CD14-positive monocyte (primary cell): ENCODE data around the gene NOP9. TPM values are rescaled to one million over a fixed set of nuclear protein-coding genes. Genes with fewer than 3 reads are reported as not detected.
A peak's percentile ranks its signal among the peaks of the same experiment; 100 is the strongest.

Experiments
- DNase-seq, 3 donors: peaks; one replicate each; pipeline ENCODE4 v3.0.0-alpha.2; 2011 to 2022
- H2AFZ ChIP-seq: 2 replicates; pipeline ENCODE4 v1.6.0; 2012; ENCODE audit warnings: mild to moderate bottlenecking, low read depth, low read length, inconsistent platforms; ENCODE audit not compliant: insufficient read depth, poor library complexity, severe bottlenecking
- H3K27ac ChIP-seq, 2 donors: 1 replicate in 1 of 2; 2 replicates in 1 of 2; pipeline ENCODE4 v1.5.1; 2012 to 2013; ENCODE audit warnings: low read length in 2 of 2, control low read depth in 1 of 2, inconsistent platforms in 1 of 2, low read depth in 1 of 2, mild to moderate bottlenecking in 1 of 2
- H3K27me3 ChIP-seq, 2 donors: one replicate each; pipeline versions ENCODE4 v1.6.0 to v1.6.1; 2011 to 2013; ENCODE audit warnings: low read length in 2 of 2; ENCODE audit not compliant: control insufficient read depth in 2 of 2, insufficient read depth in 2 of 2
- H3K36me3 ChIP-seq, 2 donors: replicated peaks in 1 of 2; 1 replicate in 1 of 2; 2 replicates in 1 of 2; pipeline versions ENCODE4 v1.5.1 to v1.6.1; 2012 to 2013; ENCODE audit warnings: low read length in 2 of 2, control low read depth in 1 of 2, inconsistent platforms in 1 of 2, mild to moderate bottlenecking in 1 of 2; ENCODE audit not compliant: insufficient read depth in 2 of 2, control insufficient read depth in 1 of 2
- H3K4me1 ChIP-seq, 2 donors: 1 replicate in 1 of 2; 2 replicates in 1 of 2; pipeline versions ENCODE4 v1.5.1 to v1.6.1; 2012 to 2013; ENCODE audit warnings: low read length in 2 of 2, control low read depth in 1 of 2, inconsistent platforms in 1 of 2, mild to moderate bottlenecking in 1 of 2, moderate library complexity in 1 of 2; ENCODE audit not compliant: insufficient read depth in 2 of 2, control insufficient read depth in 1 of 2
- H3K4me2 ChIP-seq: replicated peaks from 2 replicates; pipeline ENCODE3; 2012; ENCODE audit warnings: low read length, moderate library complexity, mild to moderate bottlenecking; ENCODE audit not compliant: poor library complexity, severe bottlenecking; ENCODE audit errors: extremely low read depth
- H3K4me3 ChIP-seq, 3 experiments: fragments of 200-600 bp in 1 of 3; sonication (generic) in 1 of 3; replicated peaks in 1 of 3; 1 replicate in 2 of 3; 2 replicates in 1 of 3; pipeline ENCODE4 v1.5.1; 2011 to 2013; ENCODE audit warnings: low read length in 3 of 3, mild to moderate bottlenecking in 3 of 3, control low read depth in 2 of 3, low read depth in 2 of 3, inconsistent platforms in 1 of 3, moderate library complexity in 1 of 3
- H3K79me2 ChIP-seq: 2 replicates; pipeline ENCODE4 v1.6.0; 2012; ENCODE audit warnings: mild to moderate bottlenecking, control low read depth, inconsistent platforms, low read length, moderate library complexity; ENCODE audit not compliant: insufficient read depth
- H3K9ac ChIP-seq: 2 replicates; pipeline ENCODE4 v1.6.0; 2017; ENCODE audit warnings: low read length, mild to moderate bottlenecking; ENCODE audit not compliant: insufficient read depth, poor library complexity, severe bottlenecking
- H3K9me3 ChIP-seq, 2 donors: replicated peaks in 1 of 2; 1 replicate in 1 of 2; 2 replicates in 1 of 2; pipeline versions ENCODE4 v1.5.1 to v1.6.1; 2012 to 2013; ENCODE audit warnings: low read length in 2 of 2, control low read depth in 1 of 2; ENCODE audit not compliant: control insufficient read depth in 1 of 2, insufficient read depth in 1 of 2
- H4K20me1 ChIP-seq: 2 replicates; pipeline ENCODE4 v1.6.0; 2012; ENCODE audit warnings: mild to moderate bottlenecking, low read length, control low read depth, moderate library complexity; ENCODE audit not compliant: insufficient read depth
- H3K27ac Mint-ChIP-seq, 7 donors: one replicate each; pipeline ENCODE4 v1.8.0; 2020; ENCODE audit warnings: mild to moderate bottlenecking in 7 of 7, mixed read lengths in 7 of 7, moderate library complexity in 6 of 7, inconsistent platforms in 2 of 7
- H3K27me3 Mint-ChIP-seq, 3 donors: one replicate each; pipeline ENCODE4 v1.8.0; 2021 to 2022; ENCODE audit warnings: low read depth in 3 of 3, mild to moderate bottlenecking in 3 of 3, mixed read lengths in 3 of 3, moderate library complexity in 3 of 3, inconsistent platforms in 1 of 3
- H3K36me3 Mint-ChIP-seq, 2 donors: one replicate each; pipeline ENCODE4 v1.8.0; 2020; ENCODE audit warnings: mixed read lengths in 2 of 2, inconsistent platforms in 1 of 2, mild to moderate bottlenecking in 1 of 2
- H3K4me1 Mint-ChIP-seq: one replicate; pipeline ENCODE4 v1.8.0; 2020; ENCODE audit warnings: mild to moderate bottlenecking, mixed read lengths
- H3K4me3 Mint-ChIP-seq, 2 donors: one replicate each; pipeline ENCODE4 v1.8.0; 2020; ENCODE audit warnings: mild to moderate bottlenecking in 2 of 2, mixed read lengths in 2 of 2, moderate library complexity in 1 of 2
- H3K9me3 Mint-ChIP-seq, 7 donors: one replicate each; pipeline ENCODE4 v1.8.0; 2020 to 2022; ENCODE audit warnings: mixed read lengths in 7 of 7, mild to moderate bottlenecking in 6 of 7, moderate library complexity in 6 of 7, inconsistent platforms in 2 of 7
- CTCF ChIP-seq: fragments of 200-600 bp; IDR thresholded peaks from one replicate; pipeline ENCODE4 v1.8.0; 2022; ENCODE audit warnings: antibody characterized with exemption, mild to moderate bottlenecking
- WGBS: methylation state at CpG from one replicate; pipeline ENCODE4 v1.1.5; 2013; ENCODE audit warnings: missing lambda C conversion rate; ENCODE audit not compliant: insufficient coverage; 5-methylcytosine and 5-hydroxymethylcytosine counted together
- intact Hi-C, 2 donors: fragments of 100-400 bp; cut with micrococcal nuclease; formaldehyde crosslinking; loops; one replicate each; pipeline versions ENCODE4 v1.15.0 to v1.15.1; 2023
- polyA plus RNA-seq, 3 donors: library from polyadenylated mRNA; depleted of rRNA in 1 of 3; unstranded in 2 of 3; stranded (reverse) in 1 of 3; fragments of 300-500 nt in 2 of 3; fragments of >200 nt in 1 of 3; fragmentation: Illumina TruSeq in 2 of 3; gene quantifications; 1 replicate in 2 of 3; 2 replicates in 1 of 3; pipeline ENCODE4 v1.2.3, GENCODE V29; 2012 to 2021

NOP9 gene
- polyA plus RNA-seq, 3 donors: 1.2 to 16.6 (median 1.3) TPM

- H3K4me1 Mint-ChIP-seq: no peaks in the 10 kb centered on the region
- no peaks in the 10 kb centered on the region for H3K4me1 ChIP-seq
- no peak overlapping the region for H2AFZ ChIP-seq
- H3K9me3 Mint-ChIP-seq: no peaks in the 10 kb centered on the region
- no peak for DNase-seq
- H3K36me3 ChIP-seq: peaks cover 44 to 80% of the 10 kb centered on the region in 2 donors
- peaks cover 67 to 84% of the 10 kb centered on the region in 2 donors for H3K36me3 Mint-ChIP-seq
- peak overlapping the region in 4 of 7 donors; percentile 4 to 73 (median 44) for H3K27ac Mint-ChIP-seq
- peaks cover 0 to 2% (median 1%) of the 10 kb centered on the region in 3 donors for H3K27me3 Mint-ChIP-seq
- no peak overlapping the region for H3K9ac ChIP-seq
- H3K79me2 ChIP-seq: no peaks in the 10 kb centered on the region
- H3K27ac ChIP-seq: no peak overlapping the region
- intact Hi-C loops: no loop called here
- 95% methylated on average over 14 of the region's 20 CpGs for WGBS
- no peaks in the 10 kb centered on the region for H3K9me3 ChIP-seq
- no peak overlapping the region for H3K4me3 Mint-ChIP-seq
- no peak overlapping the region for H3K4me3 ChIP-seq
- no peak overlapping the region for H3K4me2 ChIP-seq
- no peaks in the 10 kb centered on the region for H4K20me1 ChIP-seq
- no peak for TF ChIP-seq CTCF
- H3K27me3 ChIP-seq: no peaks in the 10 kb centered on the region
Measured at GRCh38 chr14:24261256-24261968, 38.2 kb upstream of the NOP9 start.

- H3K4me3 Mint-ChIP-seq: no peak overlapping the region
- no peak for TF ChIP-seq CTCF
- Histone ChIP-seq H3K79me2 (no peaks in the 10 kb centered on the region), H2AFZ (no peak overlapping the region), H3K4me2 (no peak overlapping the region), H3K4me3 (no peak overlapping the region), H3K9ac (no peak overlapping the region), H3K9me3 (no peaks in the 10 kb centered on the region), H3K4me1 (no peaks in the 10 kb centered on the region), H4K20me1 (no peaks in the 10 kb centered on the region), H3K27me3 (no peaks in the 10 kb centered on the region), H3K27ac (no peak overlapping the region), H3K36me3 (peaks cover 49 to 84% of the 10 kb centered on the region in 2 donors)
- H3K27me3 Mint-ChIP-seq: peaks cover 0 to 3% (median 2%) of the 10 kb centered on the region in 3 donors
- intact Hi-C loops: no loop called here
- no peak for DNase-seq
- no peaks in the 10 kb centered on the region for H3K9me3 Mint-ChIP-seq
- peaks cover 67 to 84% of the 10 kb centered on the region in 2 donors for H3K36me3 Mint-ChIP-seq
- no peak overlapping the region for H3K27ac Mint-ChIP-seq
- peaks cover under 1% of the 10 kb centered on the region for H3K4me1 Mint-ChIP-seq
- 98% methylated on average over 17 of the region's 19 CpGs for WGBS
Measured at GRCh38 chr14:24261969-24262327, 37.7 kb upstream of the NOP9 start.
